Sciatic nerve (tissue), 2 donors: Measurements from ENCODE around the gene NFKBIZ. TPM values are rescaled to one million over a fixed set of nuclear protein-coding genes. Genes with fewer than 3 reads are reported as not detected.
"Not testable (repeated sequence)": the region's sequence is repeated elsewhere in the genome, so short reads cannot be mapped to it uniquely, and the experiment has no call there.

ENCODE experiments used
- ATAC-seq: fragments of 200-7000 bp; cut with Tn5 transposase; one replicate; pipeline ENCODE4 v1.9.1; 2020; ENCODE audit warnings: mild to moderate bottlenecking, moderate library complexity
- DNase-seq: peaks from one replicate; pipeline ENCODE4 v3.0.0-alpha.2; 2020; ENCODE audit warnings: low spot score
- intact Hi-C: fragments of 100-400 bp; cut with DNase I; formaldehyde crosslinking; loops from one replicate; pipeline ENCODE4 v1.14.2; 2022
- total RNA-seq: library from RNA; stranded (reverse); fragmentation: NEBNext Ultra II Directional; extraction: Animal tissue kit (Norgen Biotek cat#: 25700); gene quantifications from one replicate; pipeline ENCODE4 v1.2.1, GENCODE V29; 2021
- donor health status: DM: no; HTN: no; CAD: no.
- donor health status: DM: no; HTN: no; CAD: no.

The NFKBIZ gene
- total RNA-seq, 1 donor from 2014 or later = 91.6 TPM

DNA sequence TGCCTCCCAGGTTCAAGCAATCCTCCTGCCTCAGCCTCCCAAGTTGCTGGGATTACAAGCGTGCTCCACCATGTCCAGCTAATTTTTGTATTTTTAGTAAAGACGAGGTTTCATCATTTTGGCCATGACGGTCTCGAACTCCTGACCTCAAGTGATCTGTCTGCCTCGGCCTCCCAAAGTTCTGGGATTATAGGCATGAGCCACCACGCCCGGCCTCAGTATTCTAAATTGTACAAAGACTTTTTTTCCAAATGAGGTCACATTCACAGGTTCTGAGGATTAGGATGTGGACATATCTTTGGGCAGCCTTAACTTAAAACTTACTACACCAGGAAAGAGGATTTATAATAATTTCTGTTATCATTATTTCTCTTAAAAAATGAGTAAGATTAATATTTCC is 15.6 kb downstream of the NFKBIZ start:
- ATAC-seq, DNase-seq, intact Hi-C loops: not testable (repeated sequence)

DNA sequence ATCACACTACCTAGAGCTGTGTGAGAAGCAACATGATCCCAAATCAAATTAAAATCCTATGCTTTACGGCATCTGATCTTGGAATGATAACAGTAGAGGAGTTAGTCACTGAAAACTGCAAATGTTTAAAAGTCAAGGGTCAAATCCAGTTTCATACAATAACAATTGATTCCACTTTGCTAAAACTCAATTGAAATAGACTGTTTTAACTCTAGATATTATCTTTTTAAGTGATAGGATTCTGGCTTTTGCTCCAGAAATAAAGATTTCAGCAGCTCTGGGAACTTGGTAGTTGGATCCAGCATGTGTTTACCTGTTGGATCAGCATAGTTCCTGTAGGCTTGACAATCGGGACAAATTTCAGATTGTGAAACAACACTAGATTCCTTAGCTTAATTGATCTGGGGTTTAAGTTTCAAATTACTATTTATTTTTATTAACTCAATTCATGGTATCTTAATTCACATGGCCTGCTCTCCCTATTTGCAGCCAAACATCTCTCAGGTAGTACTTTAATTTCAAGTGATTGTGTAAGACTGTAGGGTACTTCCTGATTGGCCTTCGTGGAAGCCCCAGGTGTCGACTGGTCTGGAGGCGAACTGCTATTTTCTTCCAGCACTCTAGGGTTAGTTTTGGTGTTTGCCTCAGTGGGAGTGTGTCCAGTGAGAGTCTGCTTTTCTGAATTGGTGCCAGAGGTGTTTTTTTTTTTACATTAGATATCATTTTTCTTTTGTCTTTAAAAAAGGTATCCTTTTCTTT is 16.6 kb downstream of the NFKBIZ start:
- DNase-seq (no peak), ATAC-seq (no peak)
- intact Hi-C loops = no loop called here

DNA sequence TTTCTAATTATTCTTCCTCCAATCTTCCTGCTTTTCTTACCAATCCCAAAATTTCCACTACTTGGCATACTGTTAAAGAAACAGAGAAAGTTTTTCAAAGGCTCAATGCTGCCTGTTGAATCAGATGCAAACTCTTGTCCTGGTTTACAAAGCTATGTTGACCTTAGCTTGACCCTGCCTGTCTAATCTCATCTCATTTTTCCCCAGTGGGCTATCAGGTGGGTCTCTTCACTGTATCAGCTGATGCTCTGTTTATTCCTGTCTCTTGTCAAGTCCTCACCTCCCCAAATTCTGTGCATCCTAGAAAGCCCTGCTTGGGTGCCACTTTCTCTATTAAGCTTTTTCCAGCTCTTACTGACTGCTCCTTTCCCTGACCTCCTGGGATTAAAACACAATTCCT is 18.2 kb downstream of the NFKBIZ start:
- intact Hi-C loops = no loop called here
- no peak for ATAC-seq
- DNase-seq = no peak

DNA sequence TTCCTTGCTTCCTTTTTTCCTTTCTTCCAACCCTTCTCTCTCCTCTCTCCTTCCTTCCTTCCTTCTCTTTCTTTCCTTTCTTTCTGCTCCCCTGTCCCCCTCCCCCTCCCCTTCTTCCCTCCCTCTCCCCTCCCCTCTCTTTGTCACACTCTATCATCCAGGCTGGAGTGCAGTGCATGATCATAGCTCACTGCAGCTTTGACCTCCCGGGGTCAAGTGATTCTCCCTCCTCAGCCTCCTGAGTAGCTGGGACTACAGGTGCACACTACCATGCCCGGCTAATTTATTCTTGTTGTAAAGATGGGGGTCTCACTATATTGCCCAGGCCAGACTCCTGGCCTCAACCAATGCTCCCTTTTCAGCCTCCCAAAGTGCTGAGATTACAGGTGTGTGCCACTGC is 18.7 kb downstream of the NFKBIZ start:
- DNase-seq (no peak), ATAC-seq (no peak)
- intact Hi-C loops = no loop called here

DNA sequence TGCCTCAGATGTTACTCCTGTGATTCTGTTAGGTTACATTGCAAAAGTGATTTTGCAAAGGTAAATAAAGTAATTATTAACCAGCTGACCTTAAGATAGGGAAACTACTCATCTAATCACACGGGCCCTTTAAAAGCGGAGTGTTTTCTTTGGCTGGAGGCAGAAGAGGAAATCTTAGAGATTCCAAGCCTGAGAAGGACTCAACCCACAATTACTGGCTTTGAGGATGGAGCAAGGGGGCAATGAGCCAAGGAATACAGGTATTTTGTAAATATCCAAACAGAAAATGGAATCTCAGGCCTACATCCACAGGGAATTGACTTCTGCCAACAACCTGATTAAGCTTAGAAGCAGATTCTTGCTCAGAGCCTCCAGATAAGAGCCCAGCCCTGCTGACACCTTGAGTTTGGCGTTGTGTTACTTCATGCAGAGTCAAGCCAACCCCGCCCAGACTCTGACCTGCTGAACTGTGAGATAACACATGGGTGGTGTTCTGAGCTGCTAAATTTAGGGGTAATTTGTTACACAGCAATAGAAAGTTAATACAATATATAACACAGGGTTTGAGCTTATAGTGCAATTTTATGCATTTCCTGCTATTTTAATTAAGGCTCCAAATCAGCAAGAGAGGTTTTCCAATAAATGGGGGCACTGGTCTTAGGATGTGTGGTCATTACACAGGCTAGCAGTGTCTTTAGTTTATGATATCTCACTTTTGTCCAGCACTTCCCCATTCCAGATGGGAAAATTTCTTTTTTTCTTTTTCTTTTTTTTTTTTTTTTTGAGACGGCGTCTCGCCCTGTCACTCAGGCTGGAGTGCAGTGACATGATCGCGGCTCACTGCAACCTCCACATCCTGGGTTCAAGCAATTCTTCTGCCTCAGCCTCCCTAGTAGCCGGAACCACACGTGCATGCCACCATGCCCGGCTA is 19.5 kb downstream of the NFKBIZ start:
- ATAC-seq (peak; percentile 91), DNase-seq (peak; percentile 68)
- intact Hi-C loops = no loop called here

DNA sequence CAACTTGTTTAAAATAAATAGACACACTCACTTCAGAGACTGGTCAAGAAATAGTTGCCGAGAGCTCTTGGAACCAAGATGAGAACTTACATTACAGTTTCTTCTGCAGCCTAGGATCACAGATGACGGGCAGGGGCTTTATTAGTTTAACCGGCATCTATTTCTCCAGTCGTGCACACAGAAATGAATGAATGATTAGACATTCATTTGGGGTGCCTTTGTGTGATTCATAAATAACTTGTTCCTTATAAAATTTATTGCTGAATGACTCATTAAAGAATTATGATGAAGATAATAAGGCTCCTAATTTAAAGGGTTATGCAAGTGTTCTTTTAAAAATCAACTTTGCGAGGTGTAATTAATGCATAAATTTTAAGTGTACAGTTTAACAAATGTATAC is 20.8 kb downstream of the NFKBIZ start:
- intact Hi-C loops = no loop called here
- DNase-seq (no peak), ATAC-seq (no peak)

DNA sequence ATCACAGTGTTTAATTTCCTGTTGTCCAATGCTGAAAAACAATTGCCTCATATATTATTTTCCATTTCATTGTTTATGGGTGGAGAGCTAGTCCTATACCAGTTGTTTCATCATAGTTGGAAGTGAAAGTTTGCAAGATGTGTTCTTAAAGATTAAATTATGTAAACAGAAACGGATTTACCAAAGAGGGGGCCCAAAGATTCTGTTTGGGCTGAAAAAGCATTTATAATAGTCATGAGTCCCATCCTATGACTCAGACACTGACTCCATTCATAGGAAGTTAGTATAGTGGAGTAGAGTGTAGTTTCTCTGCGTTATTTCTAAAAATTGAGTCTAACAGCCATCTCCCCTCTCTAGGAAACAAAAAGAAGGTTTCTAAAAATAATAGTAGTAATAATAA is 24.3 kb downstream of the NFKBIZ start:
- ATAC-seq (no peak), DNase-seq (no peak)
- intact Hi-C loops = no loop called here

DNA sequence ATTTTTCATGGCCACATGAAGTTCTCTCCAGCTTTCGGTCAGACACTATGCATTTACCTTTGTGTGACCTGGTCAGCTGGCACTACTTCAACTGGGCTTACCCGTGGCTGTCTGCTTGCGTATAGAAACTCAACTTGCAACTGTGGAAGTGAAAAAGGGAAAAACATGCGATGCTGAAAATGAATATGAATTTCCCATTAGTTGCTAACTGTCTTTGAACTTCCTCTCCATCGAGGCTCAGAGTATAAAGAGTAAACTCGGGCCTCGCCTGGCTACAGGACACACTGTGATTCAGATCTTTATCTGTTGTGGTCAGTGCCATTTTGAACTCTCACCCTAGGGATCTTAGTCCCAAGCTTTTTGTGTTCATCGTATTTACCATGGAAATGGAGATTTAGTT is 26.8 kb downstream of the NFKBIZ start:
- no peak for ATAC-seq
- intact Hi-C loops = no loop called here
- no peak for DNase-seq

DNA sequence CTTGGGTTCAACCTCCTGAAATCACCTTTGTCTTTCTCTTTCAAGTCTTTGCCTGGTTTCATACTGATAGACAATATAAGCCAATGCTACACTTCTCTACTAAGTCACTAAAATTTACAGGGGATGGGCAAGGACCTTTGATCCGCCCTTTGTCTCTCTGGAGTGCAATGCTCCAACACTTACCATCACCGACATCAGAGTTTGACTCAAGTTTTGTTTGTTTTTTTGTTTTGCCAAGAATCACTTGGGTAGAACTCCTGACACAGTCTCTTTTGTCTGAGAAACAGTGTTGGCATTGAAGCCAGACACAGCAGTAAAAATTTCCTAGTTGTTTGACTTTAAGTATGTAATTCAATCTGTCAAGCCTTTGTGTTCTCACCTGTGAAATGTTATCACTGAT is 29.3 kb downstream of the NFKBIZ start:
- intact Hi-C loops = no loop called here
- DNase-seq (no peak), ATAC-seq (no peak)

DNA sequence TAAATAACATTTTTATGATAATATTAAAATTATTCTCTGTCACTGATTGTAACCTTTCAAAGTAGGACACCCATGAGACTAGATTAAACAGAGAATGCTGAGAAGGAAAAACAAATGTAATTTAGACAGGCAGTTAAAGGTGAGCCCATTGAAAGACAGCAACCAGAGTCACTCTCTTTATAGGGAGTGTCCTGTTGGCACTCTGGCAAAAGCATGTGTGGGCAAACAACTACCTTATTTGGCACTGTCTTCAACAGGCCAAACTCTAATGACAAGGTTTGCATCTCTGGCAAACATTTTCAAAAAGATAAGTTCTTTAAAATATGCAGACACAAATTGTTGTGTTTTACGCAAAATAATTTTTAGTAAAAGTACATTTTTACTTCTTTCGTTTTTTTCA is 29.8 kb downstream of the NFKBIZ start:
- ATAC-seq (no peak), DNase-seq (no peak)
- intact Hi-C loops = no loop called here

DNA sequence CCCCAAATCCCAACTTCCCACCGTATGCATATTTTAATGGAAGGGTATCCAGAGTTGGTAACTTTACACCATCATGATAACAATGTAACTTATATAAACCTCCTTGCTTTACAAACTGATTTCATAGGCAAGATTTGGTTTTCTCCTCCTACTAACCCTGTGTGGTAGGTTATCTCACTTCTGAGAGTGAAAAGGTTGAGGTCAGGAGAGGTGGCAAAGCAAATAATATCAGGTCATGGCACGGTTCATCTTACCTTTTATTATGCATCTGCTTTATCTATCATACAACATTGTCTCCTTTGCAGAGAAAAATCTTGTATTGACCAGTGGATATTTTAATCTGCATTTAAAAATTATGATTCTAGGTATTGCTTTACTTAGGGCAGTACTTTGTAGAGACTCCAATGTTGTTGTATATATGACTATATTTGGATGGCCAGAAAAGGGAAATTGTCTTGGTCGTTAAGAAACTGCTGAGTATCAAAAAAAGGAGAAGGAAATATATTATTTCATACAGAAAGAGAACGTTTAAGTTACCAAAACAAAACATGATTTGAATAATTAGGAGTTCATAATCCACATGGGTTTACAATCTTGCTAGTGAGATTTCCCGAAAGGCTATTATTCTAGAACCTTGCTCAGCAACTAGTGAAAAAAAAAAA is 30.4 kb downstream of the NFKBIZ start:
- intact Hi-C loops = no loop called here
- ATAC-seq = no peak

DNA sequence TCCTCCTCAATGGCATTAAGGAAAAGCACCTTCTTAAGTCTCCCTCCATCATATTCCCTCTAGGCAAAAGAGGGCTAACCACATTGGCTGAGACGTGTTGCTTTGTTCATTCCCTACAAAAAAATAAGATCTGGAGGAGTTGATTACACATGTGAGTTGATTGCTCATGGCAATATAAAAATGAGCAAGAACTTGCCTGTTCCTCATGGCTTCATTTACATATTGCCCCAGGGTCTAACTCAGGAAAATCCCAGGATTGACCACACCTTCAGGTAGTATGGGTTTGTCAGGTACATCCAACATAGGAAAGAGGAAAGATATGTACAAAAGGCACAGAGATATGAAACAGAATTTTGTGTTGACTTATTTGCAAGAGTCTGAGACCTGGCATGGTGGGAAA is 35.5 kb downstream of the NFKBIZ start:
- DNase-seq = no peak
- intact Hi-C loops = no loop called here
- no peak for ATAC-seq

More for the DNA sequence above, 30.4 kb downstream of the NFKBIZ start:
- no peak for DNase-seq

DNA sequence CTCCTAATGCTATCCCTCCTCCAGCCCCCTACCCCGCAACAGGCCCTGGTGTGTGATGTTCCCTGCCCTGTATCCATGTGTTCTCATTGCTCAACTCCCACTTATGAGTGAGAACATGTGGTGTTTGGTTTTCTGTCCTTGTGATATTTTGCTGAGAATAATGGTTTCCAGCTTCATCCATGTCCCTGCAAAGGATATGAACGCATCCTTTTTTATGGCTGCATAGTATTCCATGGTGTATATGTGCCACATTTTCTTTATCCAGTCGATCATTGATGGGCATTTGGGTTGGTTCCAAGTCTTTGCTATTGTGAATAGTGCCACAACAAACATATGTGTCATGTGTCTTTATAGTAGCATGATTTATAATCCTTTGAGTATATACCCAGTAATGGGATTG is 36.3 kb downstream of the NFKBIZ start:
- ATAC-seq, DNase-seq, intact Hi-C loops: not testable (repeated sequence)

DNA sequence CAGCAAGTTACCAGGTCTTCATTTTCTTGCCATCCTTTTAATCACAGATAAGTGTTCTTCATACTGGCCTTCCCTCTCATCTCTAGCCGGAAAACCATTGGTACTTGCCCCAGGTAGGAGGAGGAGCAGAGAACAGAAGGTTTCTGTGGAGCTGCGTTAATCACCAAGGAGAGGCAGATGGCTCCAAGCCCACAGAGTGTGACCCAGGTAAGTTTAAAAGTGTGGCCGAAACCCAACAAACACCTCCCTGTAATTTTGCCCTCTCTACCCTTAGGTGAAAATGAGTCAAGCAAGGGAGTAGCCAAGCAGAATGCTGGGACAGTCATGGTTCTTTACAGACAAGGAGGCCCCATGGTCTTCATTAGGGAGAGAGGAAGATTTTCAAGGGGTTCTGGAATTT is 37.3 kb downstream of the NFKBIZ start:
- intact Hi-C loops = no loop called here
- no peak for ATAC-seq
- no peak for DNase-seq

DNA sequence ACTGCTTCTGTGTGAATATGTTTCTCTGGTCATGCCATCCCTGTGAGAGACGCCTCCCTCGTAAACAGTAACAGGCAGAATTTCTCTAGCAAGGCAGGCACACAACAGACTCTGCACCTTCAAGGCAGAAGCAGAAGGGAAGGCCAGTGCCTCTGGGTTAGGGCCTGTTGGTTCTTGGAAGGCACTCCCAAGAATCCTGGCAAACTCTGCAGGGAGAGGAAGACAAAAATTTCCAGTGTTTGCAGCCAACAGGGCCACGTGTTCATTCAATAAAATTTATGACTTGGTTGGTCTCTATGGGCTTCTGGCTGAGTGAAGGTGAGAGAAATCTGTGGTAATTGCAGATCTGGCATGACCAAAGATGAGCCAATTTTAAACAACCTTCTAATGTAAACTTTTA is 39.3 kb downstream of the NFKBIZ start:
- DNase-seq = no peak
- intact Hi-C loops = no loop called here
- ATAC-seq = peak; percentile 86

DNA sequence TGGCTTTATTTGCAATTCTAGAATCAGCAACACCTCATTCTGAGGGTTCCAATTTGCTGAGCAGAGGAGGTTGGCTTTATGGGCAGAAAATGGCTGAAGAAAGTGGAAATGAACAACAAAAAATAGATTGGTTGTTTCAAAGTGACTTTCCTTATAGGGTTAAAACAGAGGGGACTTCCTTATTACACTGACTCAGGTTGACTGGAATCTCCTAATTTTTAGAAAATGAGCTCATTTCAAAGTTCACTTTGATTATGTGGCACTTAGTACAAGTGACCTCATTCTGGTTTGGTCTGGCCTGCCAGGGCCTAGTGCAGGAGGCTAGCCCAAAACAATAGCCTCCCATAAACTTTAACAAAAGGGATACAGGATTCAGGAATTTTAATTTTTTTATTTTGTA is 41.4 kb downstream of the NFKBIZ start:
- intact Hi-C loops = no loop called here
- no peak for ATAC-seq
- DNase-seq = no peak

DNA sequence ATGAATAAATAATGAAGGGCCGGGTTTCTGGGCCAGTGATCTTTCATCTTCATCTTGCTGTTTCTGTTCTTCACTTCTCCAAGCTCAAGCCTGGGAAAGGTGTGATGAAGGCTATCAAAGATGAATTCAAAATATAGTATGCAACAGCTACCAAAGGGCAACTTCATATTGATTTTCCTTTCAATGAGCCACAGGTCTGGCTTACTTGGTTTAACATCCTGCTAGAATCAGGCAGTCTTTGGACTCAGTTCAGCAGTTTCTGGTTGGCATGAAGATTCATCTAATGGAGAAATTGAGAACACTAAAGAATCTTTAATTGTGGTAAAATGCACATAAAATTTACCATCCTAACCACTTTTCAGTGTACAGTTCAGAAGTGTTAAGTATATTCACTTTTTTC is 43.3 kb downstream of the NFKBIZ start:
- ATAC-seq (no peak), DNase-seq (no peak)
- intact Hi-C loops = no loop called here

DNA sequence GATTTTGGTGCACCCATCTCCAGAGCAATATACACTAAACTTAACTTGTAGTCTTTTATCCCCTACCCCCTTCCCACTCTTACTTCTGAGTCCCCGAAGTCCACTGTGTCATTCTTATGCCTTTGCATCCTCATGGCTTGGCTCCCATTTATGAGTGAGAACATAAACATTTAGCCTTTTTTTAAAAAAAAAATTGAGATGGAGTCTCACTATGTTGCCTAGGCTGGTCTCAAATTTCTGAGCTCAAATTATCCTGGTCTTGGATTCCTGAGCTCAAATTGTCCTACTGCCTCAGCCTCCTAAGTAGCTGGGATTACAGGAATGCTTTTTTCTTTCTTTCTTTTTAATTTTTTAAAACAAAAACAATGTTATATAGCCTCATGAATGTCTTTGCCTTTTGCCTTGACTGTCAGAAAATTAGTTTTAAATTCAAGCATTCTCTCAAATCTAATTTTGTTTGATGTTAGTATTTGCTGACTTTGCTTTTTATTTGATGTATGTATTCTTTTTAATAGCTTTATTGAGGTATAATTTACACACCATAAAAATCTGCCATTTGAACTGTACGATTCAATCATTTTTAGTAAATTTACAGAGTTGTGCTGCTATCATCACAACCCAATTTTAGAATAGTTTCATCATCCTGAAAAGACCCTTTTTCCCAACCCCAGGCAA is 46.9 kb downstream of the NFKBIZ start:
- DNase-seq (no peak), ATAC-seq (no peak)
- intact Hi-C loops = no loop called here

DNA sequence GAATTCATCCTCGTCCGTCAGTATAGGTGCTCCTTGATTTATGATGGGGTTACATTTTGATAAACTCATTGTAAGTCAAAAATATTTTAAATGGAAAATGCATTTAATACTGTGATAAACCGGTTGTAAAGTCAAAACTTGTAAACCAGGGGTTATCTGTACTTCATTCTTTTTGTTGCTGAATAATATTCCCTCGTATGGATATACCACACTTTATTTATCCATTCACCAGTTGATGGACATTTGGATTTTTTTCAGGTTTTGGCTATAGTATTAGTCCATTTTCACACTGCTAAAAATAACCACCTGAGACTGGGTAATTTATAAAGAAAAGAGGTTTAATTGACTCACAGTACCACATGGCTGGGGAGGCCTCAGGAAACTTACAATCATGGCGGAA is 47.7 kb downstream of the NFKBIZ start:
- intact Hi-C loops = no loop called here
- no peak for DNase-seq
- ATAC-seq = no peak
